H1 (cell line): ENCODE measurements around the gene DDT. TPM values are rescaled to one million over a fixed set of nuclear protein-coding genes. Genes with fewer than 3 reads are reported as not detected.

Source experiments
- CTCF ChIA-PET: fragments of 300-600 bp; sonication (Branson Sonifier 250); formaldehyde crosslinking; loops from one replicate; lab custom pipeline; 2021; ENCODE audit not compliant: partially characterized antibody; lab: Charles Lee
- POLR2A ChIA-PET: fragments of 300-600 bp; sonication (Branson Sonifier 250); formaldehyde crosslinking; loops from one replicate; lab custom pipeline; 2021; ENCODE audit warnings: inconsistent platforms; ENCODE audit not compliant: partially characterized antibody; lab: Charles Lee
- DNase-seq, 2 experiments: peaks; one replicate each; pipeline versions ENCODE4 v3.0.0 to v3.0.0-alpha.2; 2010 to 2022; ENCODE audit warnings: low spot score in 2 of 2, low read depth in 1 of 2, mixed read lengths in 1 of 2
- FAIRE-seq: peaks from 2 replicates; lab custom pipeline; 2011; peaks lifted over from hg19 to GRCh38; lab: Jason Lieb, UNC
- H2AFZ ChIP-seq: 2 replicates; pipeline ENCODE4 v1.8.1; 2012; ENCODE audit warnings: low read length, inconsistent platforms
- H2AK5ac ChIP-seq: 2 replicates; pipeline ENCODE4 v1.6.1; 2013; ENCODE audit warnings: low read depth, low read length
- H2BK120ac ChIP-seq: replicated peaks from 2 replicates; pipeline ENCODE3; 2013; ENCODE audit warnings: low read depth, low read length, inconsistent platforms
- H2BK12ac ChIP-seq: 2 replicates; pipeline ENCODE4 v1.6.1; 2013; ENCODE audit warnings: low read depth, low read length
- H2BK15ac ChIP-seq: 2 replicates; pipeline ENCODE4 v1.6.1; 2013; ENCODE audit warnings: low read length
- H2BK20ac ChIP-seq: 2 replicates; pipeline ENCODE4 v1.6.1; 2013; ENCODE audit warnings: low read length
- H2BK5ac ChIP-seq: 2 replicates; pipeline ENCODE4 v1.6.1; 2013; ENCODE audit warnings: low read depth, low read length
- H3K14ac ChIP-seq: 2 replicates; pipeline ENCODE4 v1.6.1; 2013; ENCODE audit warnings: inconsistent platforms; ENCODE audit not compliant: insufficient read length
- H3K18ac ChIP-seq: 2 replicates; pipeline ENCODE4 v1.6.1; 2013; ENCODE audit warnings: low read length; ENCODE audit errors: extremely low read depth
- H3K23ac ChIP-seq: 2 replicates; pipeline ENCODE4 v1.6.1; 2013; ENCODE audit warnings: inconsistent platforms; ENCODE audit not compliant: insufficient read length
- H3K23me2 ChIP-seq: 2 replicates; pipeline ENCODE4 v1.6.1; 2013; ENCODE audit warnings: low read depth, low read length
- H3K27ac ChIP-seq: 2 replicates; pipeline ENCODE4 v1.6.1; 2011; ENCODE audit warnings: low read depth, low read length, inconsistent platforms
- H3K27me3 ChIP-seq, 4 experiments: replicated peaks in 1 of 4; 1 replicate in 1 of 4; 2 replicates in 3 of 4; pipeline versions ENCODE4 v1.6.1 to v1.8.1; 2011 to 2013; ENCODE audit warnings: low read length in 3 of 4, mild to moderate bottlenecking in 3 of 4, inconsistent platforms in 2 of 4, mixed read lengths in 2 of 4, moderate library complexity in 1 of 4; ENCODE audit not compliant: control insufficient read depth in 3 of 4, insufficient read depth in 3 of 4; ENCODE audit errors: extremely low read depth in 1 of 4
- H3K36me3 ChIP-seq, 4 experiments: 2 replicates each; pipeline versions ENCODE4 v1.6.1 to v1.8.1; 2011 to 2013; ENCODE audit warnings: mild to moderate bottlenecking in 4 of 4, low read length in 3 of 4, moderate library complexity in 2 of 4, control low read depth in 1 of 4, inconsistent platforms in 1 of 4; ENCODE audit not compliant: insufficient read depth in 4 of 4, control insufficient read depth in 2 of 4
- H3K4ac ChIP-seq: replicated peaks from 2 replicates; pipeline ENCODE3; 2013; ENCODE audit warnings: low read length, low read depth, mixed read lengths, inconsistent platforms; ENCODE audit not compliant: insufficient read length
- H3K4me1 ChIP-seq, 4 experiments: replicated peaks in 1 of 4; 1 replicate in 1 of 4; 2 replicates in 3 of 4; pipeline versions ENCODE4 v1.6.1 to v1.8.1; 2011 to 2013; ENCODE audit warnings: low read length in 3 of 4, inconsistent platforms in 2 of 4, mixed read lengths in 1 of 4; ENCODE audit not compliant: insufficient read depth in 4 of 4, control insufficient read depth in 3 of 4
- H3K4me2 ChIP-seq, 2 experiments: 2 replicates each; pipeline versions ENCODE4 v1.6.1 to v1.8.1; 2011 to 2013; ENCODE audit warnings: low read depth in 2 of 2, low read length in 2 of 2, control low read depth in 1 of 2, inconsistent platforms in 1 of 2, mild to moderate bottlenecking in 1 of 2; ENCODE audit not compliant: insufficient read depth in 1 of 2
- H3K4me3 ChIP-seq, 4 experiments: fragments of 200-600, 300-600 bp in 1 of 4; sonication (generic), shearing (Covaris generic), sonication (Bioruptor Twin) in 1 of 4; 2 replicates each; pipeline versions ENCODE4 v1.5.1 to v1.8.1; 2011 to 2016; ENCODE audit warnings: low read length in 4 of 4, low read depth in 3 of 4, control low read depth in 2 of 4, inconsistent platforms in 2 of 4, mild to moderate bottlenecking in 2 of 4, mixed read lengths in 1 of 4, moderate library complexity in 1 of 4; ENCODE audit not compliant: insufficient read depth in 2 of 4; ENCODE audit errors: extremely low read depth in 1 of 4
- H3K56ac ChIP-seq: replicated peaks from 2 replicates; pipeline ENCODE3; 2013; ENCODE audit warnings: low read depth, mild to moderate bottlenecking, mixed read lengths, low read length, inconsistent platforms; ENCODE audit not compliant: insufficient read length
- H3K79me1 ChIP-seq: 2 replicates; pipeline ENCODE4 v1.6.1; 2013; ENCODE audit warnings: low read depth, low read length, control low read depth
- H3K79me2 ChIP-seq, 2 experiments: 2 replicates each; pipeline versions ENCODE4 v1.6.1 to v1.8.1; 2012 to 2013; ENCODE audit warnings: low read length in 2 of 2, mild to moderate bottlenecking in 2 of 2, inconsistent platforms in 1 of 2; ENCODE audit not compliant: insufficient read depth in 2 of 2, control insufficient read depth in 1 of 2
- H3K9ac ChIP-seq, 4 experiments: replicated peaks in 1 of 4; 1 replicate in 1 of 4; 2 replicates in 3 of 4; pipeline versions ENCODE4 v1.6.1 to v1.8.1; 2011 to 2013; ENCODE audit warnings: low read depth in 3 of 4, low read length in 3 of 4, control low read depth in 2 of 4, mild to moderate bottlenecking in 2 of 4, moderate library complexity in 2 of 4, inconsistent platforms in 1 of 4; ENCODE audit errors: extremely low read depth in 1 of 4
- H3K9me3 ChIP-seq, 2 experiments: 2 replicates each; pipeline versions ENCODE4 v1.6.1 to v1.8.1; 2012 to 2013; ENCODE audit warnings: mild to moderate bottlenecking in 2 of 2, moderate library complexity in 2 of 2, control low read depth in 1 of 2, inconsistent platforms in 1 of 2, low read depth in 1 of 2, low read length in 1 of 2, mixed read lengths in 1 of 2; ENCODE audit not compliant: insufficient read depth in 2 of 2
- H4K20me1 ChIP-seq, 2 experiments: replicated peaks in 1 of 2; 2 replicates each; pipeline versions ENCODE3 to v1.8.1; 2011 to 2013; ENCODE audit warnings: inconsistent platforms in 2 of 2, low read length in 2 of 2, mild to moderate bottlenecking in 1 of 2; ENCODE audit not compliant: insufficient read depth in 2 of 2, control insufficient read depth in 1 of 2
- H4K5ac ChIP-seq: 2 replicates; pipeline ENCODE4 v1.6.1; 2013; ENCODE audit warnings: low read length, low read depth, mixed read lengths, inconsistent platforms; ENCODE audit not compliant: insufficient read length
- H4K8ac ChIP-seq: 2 replicates; pipeline ENCODE4 v1.8.0; 2013; ENCODE audit warnings: mild to moderate bottlenecking, moderate library complexity, low read length, inconsistent platforms; ENCODE audit not compliant: insufficient read depth; ENCODE audit errors: extremely low read depth
- H4K91ac ChIP-seq: replicated peaks from 2 replicates; pipeline ENCODE3; 2013; ENCODE audit warnings: low read length, mixed read lengths, inconsistent platforms; ENCODE audit not compliant: insufficient read length
- BCL11A ChIP-seq, 2 experiments: IDR thresholded peaks; one replicate each; pipeline ENCODE4 v1.6.1; 2011; ENCODE audit warnings: low read depth in 2 of 2, low read length in 2 of 2, mild to moderate bottlenecking in 2 of 2
- CEBPB ChIP-seq: IDR thresholded peaks from 2 replicates; pipeline ENCODE4 v1.6.1; 2012; ENCODE audit warnings: low read depth, low read length
- CTCF ChIP-seq, 3 experiments: IDR thresholded peaks; 1 replicate in 2 of 3; 2 replicates in 1 of 3; pipeline versions ENCODE4 v1.5.1 to v1.6.1; 2011; ENCODE audit warnings: low read length in 3 of 3, mild to moderate bottlenecking in 3 of 3, inconsistent platforms in 2 of 3, low read depth in 1 of 3, moderate library complexity in 1 of 3; ENCODE audit not compliant: insufficient read depth in 1 of 3; ENCODE audit errors: control extremely low read depth in 1 of 3
- POLR2A ChIP-seq, 2 experiments: IDR thresholded peaks; 1 replicate in 1 of 2; 2 replicates in 1 of 2; pipeline ENCODE4 v1.6.1; 2011; ENCODE audit warnings: low read depth in 2 of 2, low read length in 2 of 2, mild to moderate bottlenecking in 2 of 2; ENCODE audit errors: control extremely low read depth in 1 of 2
- POLR2AphosphoS5 ChIP-seq: IDR thresholded peaks from 2 replicates; pipeline ENCODE4 v1.6.1; 2011; ENCODE audit warnings: low read depth, low read length
- WGBS, 2 experiments: shearing (Covaris generic) in 1 of 2; methylation state at CpG; one replicate each; pipeline versions ENCODE4 v1.1.6 to v1.1.7; 2013 to 2015; ENCODE audit warnings: low lambda C conversion rate in 2 of 2, mixed read lengths in 2 of 2, inconsistent platforms in 1 of 2, low coverage in 1 of 2, missing lambda C conversion rate in 1 of 2; ENCODE audit not compliant: insufficient replicate concordance in 2 of 2, insufficient coverage in 1 of 2, insufficient read length in 1 of 2; ENCODE audit errors: extremely low coverage in 1 of 2, missing lambda C conversion rate in 1 of 2; 5-methylcytosine and 5-hydroxymethylcytosine counted together
- polyA plus RNA-seq, 7 experiments: library from polyadenylated mRNA; depleted of rRNA in 3 of 7; stranded (reverse) in 5 of 7; unstranded in 2 of 7; fragments of >200 nt in 5 of 7; fragments of 200-250 nt in 2 of 7; gene quantifications; 1 replicate in 5 of 7; 2 replicates in 1 of 7; 4 replicates in 1 of 7; pipeline versions ENCODE4 v1.2.1 to v1.2.3, GENCODE V29; 2011 to 2013; ENCODE audit warnings: missing spikeins in 2 of 7, mixed read lengths in 2 of 7
- total RNA-seq: library from RNA; stranded (reverse); fragmentation: NEBNext Ultra II Directional; extraction: Animal tissue kit (Norgen Biotek cat#: 25700); gene quantifications from 2 replicates; pipeline ENCODE4 v1.2.1, GENCODE V29; 2021

DDT gene
- total and polyA plus RNA-seq, 2 of the 8 experiments (the other 6 are each of a cell fraction or from before 2014, with no cell fraction given): 106 to 341 TPM

GRCh38 chr22:23970201-23970641 lies 4.0 kb downstream of the DDT start:
- Histone ChIP-seq H3K23me2 (peaks cover 6% of the 10 kb centered on the region; the same call in 1 of the 2 replicates), H2BK12ac (no peak overlapping the region), H3K79me2 (peaks cover 0 to 11% of the 10 kb centered on the region in 2 experiments; a peak in 1 of 4 replicates), H3K4me1 (no peaks in the 10 kb centered on the region), H2BK15ac (no peak overlapping the region), H3K18ac (no peak overlapping the region), H4K20me1 (peaks cover 9 to 18% of the 10 kb centered on the region in 2 experiments), H3K4me2 (no peak overlapping the region; a peak in 1 of 4 replicates), H3K4me3 (no peak overlapping the region), H2BK120ac (no peak overlapping the region), H3K36me3 (peaks cover 5 to 26% (median 17%) of the 10 kb centered on the region in 4 experiments; a peak in 7 of 8 replicates), H3K27me3 (no peaks in the 10 kb centered on the region), H3K79me1 (peaks cover 6% of the 10 kb centered on the region; the same call in 1 of the 2 replicates), H4K5ac (no peak overlapping the region), H4K91ac (no peak overlapping the region), H2BK20ac (0 out of 2 replicates have a peak overlapping the region, but pooled peaks have one; percentile 18), H2AFZ (no peak overlapping the region), H2AK5ac (no peak overlapping the region), H3K9ac (0 out of 7 replicates have a peak overlapping the region, but pooled peaks of 1 of the 4 experiments have one; percentile 21), H3K4ac (peak overlapping the region; percentile 38), H3K23ac (no peak overlapping the region), H2BK5ac (no peak overlapping the region), H3K9me3 (no peaks in the 10 kb centered on the region), H3K27ac (no peak overlapping the region), H3K14ac (no peak overlapping the region), H4K8ac (no peak overlapping the region), H3K56ac (no peak overlapping the region)
- ChIA-PET CTCF (no interaction called here), POLR2A (interaction anchor here (1.5 to 1.8 kb wide), 4 partner anchors 39 to 206 kb away, joined by 3 to 11 read pairs (median 6); no protein-coding TSS in a partner anchor)
- 94 to 100% methylated on average over 2 to 5 of the region's 5 CpGs for WGBS, 2 experiments
- FAIRE-seq: no peak
- DNase-seq: no peak
- TF ChIP-seq POLR2AphosphoS5: peak; percentile 15; the same call in 1 of the 2 replicates
- TF ChIP-seq CEBPB: no peak
- TF ChIP-seq CTCF (IDR thresholded peaks at IDR 0.05; ENCODE audit: control extremely low read depth in 1 of 3, insufficient read depth in 1 of 3, low read depth in 1 of 3, low read length in 3 of 3): no peak
- TF ChIP-seq BCL11A (IDR thresholded peaks at IDR 0.05; ENCODE audit: low read depth in 2 of 2, low read length in 2 of 2): no peak
- peak in 1 of 2 experiments; percentile 54; a peak in 1 of 3 replicates for TF ChIP-seq POLR2A (IDR thresholded peaks at IDR 0.05; ENCODE audit: control extremely low read depth in 1 of 2, low read depth in 2 of 2, low read length in 2 of 2)
